ENCODE data around the gene SERGEF. TPM values are rescaled to one million over a fixed set of nuclear protein-coding genes. Genes with fewer than 3 reads are reported as not detected.

The SERGEF gene
- total and polyA plus RNA-seq, 7 experiments from 2014 or later: 35.0 to 93.5 (median 53.7) TPM

- intact Hi-C loops (cut with micrococcal nuclease): no loop called here
- H3K4me1 ChIP-seq (ENCODE audit: control insufficient read depth in 2 of 2, insufficient read depth in 2 of 2, low read length in 2 of 2): no peaks in the 10 kb centered on the region
- ChIA-PET POLR2A (interaction anchor here (0.5 kb wide), 1 partner anchor 908 kb away, joined by 3 read pairs; no protein-coding TSS in a partner anchor), CTCF (no interaction called here)
- H3K9me3 Mint-ChIP-seq: peaks cover 0 to 8% (median 0%) of the 10 kb centered on the region in 11 donors
- H3K36me3 ChIP-seq (ENCODE audit: control insufficient read depth in 2 of 3, insufficient read depth in 3 of 3, low read length in 3 of 3): peaks cover 0 to 3% (median 0%) of the 10 kb centered on the region in 3 experiments
- ATAC-seq (no peak), DNase-seq (no peak)
- no peaks in the 10 kb centered on the region for H3K27me3 Mint-ChIP-seq
- no peaks in the 10 kb centered on the region for H3K27me3 ChIP-seq (ENCODE audit: control insufficient read depth in 2 of 2, insufficient read depth in 2 of 2, low read length in 2 of 2)
- no peak overlapping the region for H3K27ac Mint-ChIP-seq
- no peaks in the 10 kb centered on the region for H3K9me3 ChIP-seq (ENCODE audit: control insufficient read depth in 2 of 3, low read length in 3 of 3)
- H3K27ac ChIP-seq (ENCODE audit: low read depth, low read length): no peak overlapping the region
- no peak overlapping the region for H3K4me3 Mint-ChIP-seq
- peaks cover 0 to 5% (median 0%) of the 10 kb centered on the region in 7 donors for H3K4me1 Mint-ChIP-seq
- H3K4me3 ChIP-seq (ENCODE audit: low read length): no peak overlapping the region
- peaks cover 0 to 43% (median 30%) of the 10 kb centered on the region in 5 donors for H3K36me3 Mint-ChIP-seq
Measured at GRCh38 chr11:17813391-17814059, 199.3 kb downstream of the SERGEF start.

GRCh38 chr11:17812865-17813187 is 200.0 kb downstream of the SERGEF start:
- Mint-ChIP-seq H3K27ac (no peak overlapping the region), H3K4me3 (no peak overlapping the region), H3K4me1 (peaks cover 0 to 5% (median 0%) of the 10 kb centered on the region in 7 donors), H3K36me3 (peaks cover 0 to 49% (median 36%) of the 10 kb centered on the region in 5 donors), H3K9me3 (peaks cover 0 to 8% (median 0%) of the 10 kb centered on the region in 11 donors), H3K27me3 (no peaks in the 10 kb centered on the region)
- intact Hi-C loops (cut with micrococcal nuclease): no loop called here
- DNase-seq (no peak), ATAC-seq (no peak)
- no peak overlapping the region for H3K4me3 ChIP-seq (ENCODE audit: low read length)
- H3K9me3 ChIP-seq (ENCODE audit: control insufficient read depth in 2 of 3, low read length in 3 of 3): no peaks in the 10 kb centered on the region
- H3K4me1 ChIP-seq (ENCODE audit: control insufficient read depth in 2 of 2, insufficient read depth in 2 of 2, low read length in 2 of 2): no peaks in the 10 kb centered on the region
- H3K36me3 ChIP-seq (ENCODE audit: control insufficient read depth in 2 of 3, insufficient read depth in 3 of 3, low read length in 3 of 3): peaks cover 0 to 3% (median 0%) of the 10 kb centered on the region in 3 experiments
- no peak overlapping the region for H3K27ac ChIP-seq (ENCODE audit: low read depth, low read length)
- ChIA-PET CTCF (interaction anchor here (0.6 kb wide), 1 partner anchor 174 kb away, joined by 4 read pairs; no protein-coding TSS in a partner anchor), POLR2A (no interaction called here)
- no peaks in the 10 kb centered on the region for H3K27me3 ChIP-seq (ENCODE audit: control insufficient read depth in 2 of 2, insufficient read depth in 2 of 2, low read length in 2 of 2)

GRCh38 chr11:17812091-17812864 is 200.6 kb downstream of the SERGEF start:
- POLR2A ChIA-PET: no interaction called here
- Mint-ChIP-seq H3K36me3 (peaks cover 0 to 53% (median 36%) of the 10 kb centered on the region in 5 donors), H3K27me3 (no peaks in the 10 kb centered on the region), H3K9me3 (peaks cover 0 to 8% (median 0%) of the 10 kb centered on the region in 11 donors), H3K4me1 (peaks cover 0 to 5% (median 0%) of the 10 kb centered on the region in 7 donors), H3K27ac (no peak overlapping the region), H3K4me3 (no peak overlapping the region)
- CTCF ChIA-PET: interaction anchor here (0.6 kb wide), 1 partner anchor 173 kb away, joined by 4 read pairs; no protein-coding TSS in a partner anchor
- peaks cover 0 to 3% (median 0%) of the 10 kb centered on the region in 3 experiments for H3K36me3 ChIP-seq (ENCODE audit: control insufficient read depth in 2 of 3, insufficient read depth in 3 of 3, low read length in 3 of 3)
- no peak overlapping the region for H3K27ac ChIP-seq (ENCODE audit: low read depth, low read length)
- no peaks in the 10 kb centered on the region for H3K4me1 ChIP-seq (ENCODE audit: control insufficient read depth in 2 of 2, insufficient read depth in 2 of 2, low read length in 2 of 2)
- intact Hi-C loops (cut with micrococcal nuclease): no loop called here
- no peaks in the 10 kb centered on the region for H3K9me3 ChIP-seq (ENCODE audit: control insufficient read depth in 2 of 3, low read length in 3 of 3)
- H3K27me3 ChIP-seq (ENCODE audit: control insufficient read depth in 2 of 2, insufficient read depth in 2 of 2, low read length in 2 of 2): no peaks in the 10 kb centered on the region
- no peak for ATAC-seq
- no peak overlapping the region for H3K4me3 ChIP-seq (ENCODE audit: low read length)
- DNase-seq: no peak

GRCh38 chr11:17811352-17811751 is 201.5 kb downstream of the SERGEF start:
- Mint-ChIP-seq H3K9me3 (peaks cover 0 to 8% (median 0%) of the 10 kb centered on the region in 11 donors), H3K27me3 (no peaks in the 10 kb centered on the region), H3K36me3 (peaks cover 0 to 62% (median 36%) of the 10 kb centered on the region in 5 donors), H3K4me1 (peaks cover 0 to 5% (median 0%) of the 10 kb centered on the region in 7 donors), H3K27ac (peak overlapping the region in 1 of 9 donors; percentile 55), H3K4me3 (no peak overlapping the region)
- ATAC-seq (no peak), DNase-seq (no peak)
- Histone ChIP-seq H3K27ac (ENCODE audit: low read depth, low read length) (no peak overlapping the region), H3K27me3 (ENCODE audit: control insufficient read depth in 2 of 2, insufficient read depth in 2 of 2, low read length in 2 of 2) (no peaks in the 10 kb centered on the region), H3K36me3 (ENCODE audit: control insufficient read depth in 2 of 3, insufficient read depth in 3 of 3, low read length in 3 of 3) (peaks cover 0 to 3% (median 0%) of the 10 kb centered on the region in 3 experiments), H3K4me1 (ENCODE audit: control insufficient read depth in 2 of 2, insufficient read depth in 2 of 2, low read length in 2 of 2) (no peaks in the 10 kb centered on the region), H3K9me3 (ENCODE audit: control insufficient read depth in 2 of 3, low read length in 3 of 3) (no peaks in the 10 kb centered on the region), H3K4me3 (ENCODE audit: low read length) (no peak overlapping the region)
- ChIA-PET CTCF (no interaction called here), POLR2A (no interaction called here)
- intact Hi-C loops (cut with micrococcal nuclease): no loop called here

- DNase-seq (no peak), ATAC-seq (no peak)
- no peak overlapping the region for H3K4me3 ChIP-seq (ENCODE audit: low read length)
- no peak overlapping the region for H3K27ac Mint-ChIP-seq
- no peaks in the 10 kb centered on the region for H3K27me3 Mint-ChIP-seq
- intact Hi-C loops (cut with micrococcal nuclease): no loop called here
- CTCF ChIA-PET: no interaction called here
- POLR2A ChIA-PET: no interaction called here
- H3K4me1 Mint-ChIP-seq: peaks cover 0 to 5% (median 0%) of the 10 kb centered on the region in 7 donors
- H3K9me3 Mint-ChIP-seq: peaks cover 0 to 8% (median 0%) of the 10 kb centered on the region in 11 donors
- H3K9me3 ChIP-seq (ENCODE audit: control insufficient read depth in 2 of 3, low read length in 3 of 3): no peaks in the 10 kb centered on the region
- peaks cover 0 to 3% (median 0%) of the 10 kb centered on the region in 3 experiments for H3K36me3 ChIP-seq (ENCODE audit: control insufficient read depth in 2 of 3, insufficient read depth in 3 of 3, low read length in 3 of 3)
- no peaks in the 10 kb centered on the region for H3K4me1 ChIP-seq (ENCODE audit: control insufficient read depth in 2 of 2, insufficient read depth in 2 of 2, low read length in 2 of 2)
- H3K4me3 Mint-ChIP-seq: no peak overlapping the region
- no peaks in the 10 kb centered on the region for H3K27me3 ChIP-seq (ENCODE audit: control insufficient read depth in 2 of 2, insufficient read depth in 2 of 2, low read length in 2 of 2)
- no peak overlapping the region for H3K27ac ChIP-seq (ENCODE audit: low read depth, low read length)
- H3K36me3 Mint-ChIP-seq: peaks cover 0 to 63% (median 36%) of the 10 kb centered on the region in 5 donors
Measured at GRCh38 chr11:17810746-17811145, 202.1 kb downstream of the SERGEF start.

GRCh38 chr11:17810041-17810440 is 202.8 kb downstream of the SERGEF start:
- Histone ChIP-seq H3K4me1 (ENCODE audit: control insufficient read depth in 2 of 2, insufficient read depth in 2 of 2, low read length in 2 of 2) (no peaks in the 10 kb centered on the region), H3K4me3 (ENCODE audit: low read length) (no peak overlapping the region), H3K9me3 (ENCODE audit: control insufficient read depth in 2 of 3, low read length in 3 of 3) (no peaks in the 10 kb centered on the region), H3K36me3 (ENCODE audit: control insufficient read depth in 2 of 3, insufficient read depth in 3 of 3, low read length in 3 of 3) (peaks cover 0 to 3% (median 0%) of the 10 kb centered on the region in 3 experiments), H3K27me3 (ENCODE audit: control insufficient read depth in 2 of 2, insufficient read depth in 2 of 2, low read length in 2 of 2) (no peaks in the 10 kb centered on the region), H3K27ac (ENCODE audit: low read depth, low read length) (no peak overlapping the region)
- no peak for DNase-seq
- ChIA-PET CTCF (no interaction called here), POLR2A (no interaction called here)
- Mint-ChIP-seq H3K27me3 (no peaks in the 10 kb centered on the region), H3K9me3 (peaks cover 0 to 8% (median 0%) of the 10 kb centered on the region in 11 donors), H3K4me1 (peaks cover 0 to 5% (median 0%) of the 10 kb centered on the region in 7 donors), H3K4me3 (no peak overlapping the region), H3K36me3 (peaks cover 0 to 64% (median 36%) of the 10 kb centered on the region in 5 donors), H3K27ac (no peak overlapping the region)
- ATAC-seq: no peak
- intact Hi-C loops (cut with micrococcal nuclease): no loop called here
